Measurements from ENCODE around the gene TRIM43.
"Not testable (repeated sequence)": the region's sequence is repeated elsewhere in the genome, so short reads cannot be mapped to it uniquely, and the experiment has no call there.

The TRIM43 gene

GRCh38 chr2:95642951-95643350, 51.1 kb downstream of the TRIM43 start:
- not testable (repeated sequence) for DNase-seq (ENCODE audit: extremely low read depth, low read depth); H3K4me3 ChIP-seq (replicated peaks; ENCODE audit: low read depth, low read length)

- H3K4me3 ChIP-seq (replicated peaks; ENCODE audit: low read depth, low read length); DNase-seq (ENCODE audit: extremely low read depth, low read depth): not testable (repeated sequence)
Observed at GRCh38 chr2:95645312-95645711, 53.5 kb downstream of the TRIM43 start.

- not testable (repeated sequence) for DNase-seq (ENCODE audit: extremely low read depth, low read depth); H3K4me3 ChIP-seq (replicated peaks; ENCODE audit: low read depth, low read length)
Observed at GRCh38 chr2:95646274-95646994, 54.6 kb downstream of the TRIM43 start.

GRCh38 chr2:95648894-95649544, 57.2 kb downstream of the TRIM43 start:
- not testable (repeated sequence) for H3K4me3 ChIP-seq (replicated peaks; ENCODE audit: low read depth, low read length); DNase-seq (ENCODE audit: extremely low read depth, low read depth)

Measured in HFF-Myc (cell line).